AG09309 (cell line): ENCODE measurements around the gene GPBP1L1.
"Not testable (repeated sequence)": the region's sequence is repeated elsewhere in the genome, so short reads cannot be mapped to it uniquely, and the experiment has no call there.

Experiments used
- DNase-seq: peaks from one replicate; pipeline ENCODE4 v3.0.0-alpha.2; 2010; ENCODE audit warnings: low read depth
- H3K4me3 ChIP-seq: 2 replicates; pipeline ENCODE4 v1.5.1; 2011; ENCODE audit warnings: mild to moderate bottlenecking, low read depth, low read length, moderate library complexity; ENCODE audit not compliant: control insufficient read depth
- CTCF ChIP-seq: IDR thresholded peaks from 2 replicates; pipeline ENCODE4 v1.5.1; 2011; ENCODE audit warnings: mild to moderate bottlenecking, low read depth, low read length, inconsistent platforms; ENCODE audit not compliant: insufficient read depth, control insufficient read depth; ENCODE audit errors: missing control alignments

GPBP1L1 gene

GRCh38 chr1:45686288-45687013 is at the start of gene GPBP1L1:
TSS of gene GPBP1L1 (minus strand) at chr1:45686533. CDS start at chr1:45659087, 27,446 bp downstream.
- TF ChIP-seq CTCF = no peak
- H3K4me3 ChIP-seq = peak within 1 kb of the TSS; percentile 99
- DNase-seq = peak; percentile 90

- no peak for DNase-seq
- no peak overlapping the region for H3K4me3 ChIP-seq
- TF ChIP-seq CTCF = no peak
These were observed 44.5 kb upstream of the GPBP1L1 start for GRCh38 chr1:45730780-45731319.

GRCh38 chr1:45730075-45730779 is 43.9 kb upstream of the GPBP1L1 start:
- DNase-seq = no peak
- no peak for TF ChIP-seq CTCF
- H3K4me3 ChIP-seq = no peak overlapping the region

- not testable (repeated sequence) for H3K4me3 ChIP-seq, DNase-seq
These were observed 39.7 kb upstream of the GPBP1L1 start for GRCh38 chr1:45726007-45726406.

GRCh38 chr1:45723248-45723930 is 37.1 kb upstream of the GPBP1L1 start:
- no peak overlapping the region for H3K4me3 ChIP-seq
- TF ChIP-seq CTCF = no peak
- no peak for DNase-seq

GRCh38 chr1:45722809-45723208 is 36.5 kb upstream of the GPBP1L1 start:
- no peak for TF ChIP-seq CTCF
- DNase-seq = no peak
- no peak overlapping the region for H3K4me3 ChIP-seq
